OCI-LY7 (cell line): ENCODE data around the gene HSPB9. TPM values are rescaled to one million over a fixed set of nuclear protein-coding genes. Genes with fewer than 3 reads are reported as not detected.

ENCODE experiments used
- BruUV-seq: library from RNA; stranded (reverse); fragments of 400-500 nt; replicated peaks from 2 replicates; lab custom pipeline; 2021; lab: Mats Ljungman, UMichigan
- CTCF ChIA-PET: fragments of 300-600 bp; sonication (Branson Sonifier 250); formaldehyde crosslinking; loops from one replicate; lab custom pipeline; 2022; ENCODE audit warnings: antibody characterized with exemption; ENCODE audit not compliant: unreplicated experiment; lab: Charles Lee
- POLR2A ChIA-PET: fragments of 300-600 bp; sonication (Branson Sonifier 250); formaldehyde crosslinking; loops from one replicate; lab custom pipeline; 2022; ENCODE audit warnings: antibody characterized with exemption; lab: Charles Lee
- DNase-seq: peaks from one replicate; pipeline ENCODE4 v3.0.0-alpha.2; 2015; ENCODE audit warnings: low spot score
- H2AFZ ChIP-seq: fragments of 200-600 bp; sonication (generic), shearing (Covaris generic); 2 replicates; pipeline ENCODE4 v1.6.1; 2014; ENCODE audit warnings: mild to moderate bottlenecking, antibody characterized with exemption, low read length, moderate library complexity
- H3K27ac ChIP-seq: fragments of 200-600 bp; sonication (generic); 2 replicates; pipeline ENCODE4 v1.5.1; 2014; ENCODE audit warnings: mixed run types, low read depth, mild to moderate bottlenecking, moderate library complexity, low read length, inconsistent platforms; ENCODE audit not compliant: poor library complexity, severe bottlenecking
- H3K36me3 ChIP-seq: fragments of 200-600 bp; sonication (generic); 2 replicates; pipeline ENCODE4 v1.6.1; 2014; ENCODE audit warnings: mild to moderate bottlenecking, antibody characterized with exemption, low read length, moderate library complexity, mixed read lengths; ENCODE audit not compliant: insufficient read depth
- H3K4me1 ChIP-seq: fragments of 200-600 bp; sonication (generic); 2 replicates; pipeline ENCODE4 v1.5.1; 2014; ENCODE audit warnings: mild to moderate bottlenecking, low read length; ENCODE audit not compliant: insufficient read depth, poor library complexity, severe bottlenecking
- H3K4me2 ChIP-seq: fragments of 200-600 bp; sonication (generic); 2 replicates; pipeline ENCODE4 v1.6.1; 2014; ENCODE audit warnings: mild to moderate bottlenecking, low read length
- H3K4me3 ChIP-seq: fragments of 200-600 bp; sonication (generic); 2 replicates; pipeline ENCODE4 v1.5.1; 2014; ENCODE audit warnings: mild to moderate bottlenecking, low read depth, low read length; ENCODE audit not compliant: poor library complexity, severe bottlenecking
- H3K79me2 ChIP-seq: fragments of 200-600 bp; sonication (generic); 2 replicates; pipeline ENCODE4 v1.6.1; 2016; ENCODE audit warnings: low read depth, mild to moderate bottlenecking, low read length, moderate library complexity, mixed read lengths; ENCODE audit not compliant: insufficient read depth
- H3K9me2 ChIP-seq: fragments of 200-600 bp; sonication (generic); 2 replicates; pipeline ENCODE4 v1.6.1; 2016; ENCODE audit warnings: mild to moderate bottlenecking, low read length, mixed read lengths; ENCODE audit not compliant: insufficient read depth
- H3K9me3 ChIP-seq: fragments of 200-600 bp; sonication (generic); 2 replicates; pipeline ENCODE4 v1.6.1; 2014; ENCODE audit warnings: mild to moderate bottlenecking, mixed run types, low read length, mixed read lengths
- H4K20me1 ChIP-seq: fragments of 200-600 bp; sonication (generic); 2 replicates; pipeline ENCODE4 v1.6.1; 2014; ENCODE audit warnings: mild to moderate bottlenecking, antibody characterized with exemption, low read length, moderate library complexity, mixed read lengths; ENCODE audit not compliant: insufficient read depth
- CTCF ChIP-seq: fragments of 200-600 bp; sonication (generic); conservative IDR thresholded peaks from 2 replicates; pipeline ENCODE4 v1.5.1; 2014; ENCODE audit warnings: mild to moderate bottlenecking, antibody characterized with exemption, low read length, moderate library complexity, mixed read lengths
- EZH2phosphoT487 ChIP-seq: fragments of 200-600 bp; sonication (generic); IDR thresholded peaks from 2 replicates; pipeline ENCODE4 v1.6.1; 2018; ENCODE audit warnings: low read depth, borderline replicate concordance, mild to moderate bottlenecking, mixed run types, antibody characterized with exemption, low read length, moderate library complexity, mixed read lengths
- intact Hi-C: fragments of 100-400 bp; cut with micrococcal nuclease; formaldehyde crosslinking; loops from one replicate; pipeline ENCODE4 v1.10.0; 2022; ENCODE audit not compliant: unreplicated experiment
- total RNA-seq, 2 experiments: library from RNA; depleted of rRNA in 1 of 2; stranded (reverse); fragments of >200 nt in 1 of 2; shearing (Covaris generic) in 1 of 2; gene quantifications; 2 replicates each; pipeline ENCODE4 v1.2.3, GENCODE V29; 2014 to 2022

Gene HSPB9
- total RNA-seq, 2 experiments from 2014 or later: 0.16 TPM; not detected in 1

DNA sequence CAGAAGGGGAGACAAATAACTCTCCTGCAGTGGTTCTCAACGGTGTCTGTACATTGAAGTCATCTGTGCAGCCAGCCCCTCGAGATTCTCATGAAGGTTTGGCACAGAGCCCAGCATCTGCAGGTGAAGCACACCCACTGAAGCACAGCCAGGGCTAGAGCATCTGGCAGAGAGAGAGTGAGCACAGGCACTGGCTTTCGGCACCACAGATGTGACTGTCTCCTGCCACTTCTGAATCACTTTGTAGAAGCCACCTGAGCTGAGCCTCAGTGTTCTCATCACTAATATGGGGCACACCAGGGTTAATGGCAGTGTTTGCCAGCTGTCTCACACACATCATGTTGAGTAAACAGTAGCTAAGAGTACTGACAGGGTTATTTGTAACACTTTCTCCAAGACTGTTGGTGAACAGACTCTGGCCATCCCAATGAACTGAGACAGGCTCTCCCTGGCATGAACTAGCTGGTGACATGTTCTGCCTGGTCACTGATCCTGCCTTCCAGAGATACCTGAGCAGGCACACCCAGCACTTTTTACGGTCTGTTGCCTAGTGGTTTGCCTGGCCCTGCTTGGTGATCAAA is 10.9 kb downstream of the HSPB9 start:
- Histone ChIP-seq H3K4me3 (peak overlapping the region; percentile 43), H3K79me2 (peaks cover 66% of the 10 kb centered on the region), H3K4me2 (peak overlapping the region; percentile 85), H3K4me1 (peaks cover 69% of the 10 kb centered on the region), H3K27ac (peak overlapping the region; percentile 94), H2AFZ (no peak overlapping the region), H3K9me3 (no peaks in the 10 kb centered on the region), H3K9me2 (no peaks in the 10 kb centered on the region), H4K20me1 (0 out of 2 replicates have a peak, but pooled peaks cover 5% of the 10 kb centered on the region), H3K36me3 (peaks cover 69% of the 10 kb centered on the region)
- BruUV-seq: no TSS peak
- intact Hi-C loops: loop anchor here (5.0 kb wide), 2 partner anchors 49 to 404 kb away; partner anchors contain the start of genes KCNH4 and NAGLU
- peak; percentile 97 for DNase-seq
- TF ChIP-seq CTCF (no peak), EZH2phosphoT487 (no peak)
- CTCF ChIA-PET: interaction anchor here (0.5 kb wide), 1 partner anchor 12 kb away, joined by 3 read pairs; the partner anchor contains the start of gene KAT2A
- POLR2A ChIA-PET: interaction anchor here (0.6 to 1.7 kb wide), 6 partner anchors 9 to 295 kb away, joined by 3 to 6 read pairs (median 4); no protein-coding TSS in a partner anchor

- peaks cover 69% of the 10 kb centered on the region for H3K4me1 ChIP-seq
- no peaks in the 10 kb centered on the region for H3K9me3 ChIP-seq
- no peak for TF ChIP-seq EZH2phosphoT487
- H2AFZ ChIP-seq: no peak overlapping the region
- H3K9me2 ChIP-seq: no peaks in the 10 kb centered on the region
- BruUV-seq: no TSS peak
- H3K79me2 ChIP-seq: peaks cover 71% of the 10 kb centered on the region
- intact Hi-C loops: no loop called here
- POLR2A ChIA-PET: interaction anchor here (0.6 to 1.5 kb wide), 5 partner anchors 16 to 307 kb away, joined by 3 to 5 read pairs (median 4); partner anchors contain the start of gene DNAJC7
- H3K27ac ChIP-seq: peak overlapping the region; percentile 94
- CTCF ChIA-PET: no interaction called here
- H3K4me3 ChIP-seq: no peak overlapping the region
- DNase-seq: no peak
- H3K36me3 ChIP-seq: peaks cover 53% of the 10 kb centered on the region
- H3K4me2 ChIP-seq: peak overlapping the region; percentile 62
- 0 out of 2 replicates have a peak, but pooled peaks cover 5% of the 10 kb centered on the region for H4K20me1 ChIP-seq
Observed at GRCh38 chr17:42135151-42135550, 12.5 kb downstream of the HSPB9 start.

DNA sequence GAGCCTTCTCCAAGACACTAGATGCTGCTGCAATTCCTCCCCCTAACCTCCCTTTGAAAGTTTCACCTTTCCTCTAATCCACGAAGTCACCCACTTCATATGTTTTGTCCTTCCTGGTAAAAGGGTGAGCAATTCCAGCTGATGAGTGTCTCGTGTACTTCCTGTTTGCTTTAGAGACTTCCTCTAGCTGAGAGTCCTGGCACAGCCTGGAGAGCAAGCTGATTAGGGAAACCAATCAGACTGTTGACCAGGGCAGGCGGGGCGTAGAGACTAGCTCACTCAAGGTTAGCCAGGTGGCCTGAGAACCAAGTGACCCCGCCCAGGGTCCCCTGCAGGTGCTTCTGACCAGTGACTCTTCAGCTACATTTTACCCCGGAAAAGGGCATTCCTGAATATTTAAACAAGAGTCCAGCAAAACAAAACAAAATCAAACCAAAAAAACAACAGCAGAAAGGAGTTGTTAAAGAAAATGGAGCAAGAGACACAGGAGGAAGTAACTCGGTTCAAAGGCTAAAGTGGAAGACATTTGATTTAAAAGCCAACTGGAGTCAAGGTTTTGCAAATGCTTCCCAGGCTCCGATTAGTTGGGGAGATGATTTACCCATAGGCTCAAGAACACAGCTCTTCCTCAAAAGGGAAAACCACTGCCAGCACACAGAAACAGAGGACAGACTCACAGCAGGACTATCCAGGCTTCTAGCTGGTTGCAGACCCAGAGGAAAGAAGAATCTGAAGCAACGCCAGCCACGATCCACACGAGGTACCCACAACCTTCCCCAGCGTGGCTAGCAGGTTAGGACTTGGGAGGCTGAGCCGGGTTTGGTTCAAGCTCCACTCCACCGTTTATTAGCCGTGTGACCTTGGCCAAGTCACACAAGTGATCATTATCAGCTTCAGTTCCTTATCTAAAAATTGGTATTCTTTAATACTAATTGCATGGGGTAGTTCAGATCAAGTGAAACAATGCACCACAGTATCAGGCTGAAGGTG is 13.4 kb downstream of the HSPB9 start:
- Histone ChIP-seq H3K27ac (peak overlapping the region; percentile 94), H4K20me1 (0 out of 2 replicates have a peak, but pooled peaks cover 5% of the 10 kb centered on the region), H2AFZ (no peak overlapping the region), H3K4me3 (peak overlapping the region; percentile 35), H3K9me2 (no peaks in the 10 kb centered on the region), H3K4me1 (peaks cover 64% of the 10 kb centered on the region), H3K4me2 (peak overlapping the region; percentile 62), H3K79me2 (peaks cover 70% of the 10 kb centered on the region), H3K36me3 (peaks cover 50% of the 10 kb centered on the region), H3K9me3 (no peaks in the 10 kb centered on the region)
- intact Hi-C loops: no loop called here
- peak; percentile 71 for DNase-seq
- no TSS peak for BruUV-seq
- TF ChIP-seq EZH2phosphoT487 (no peak), CTCF (no peak)
- ChIA-PET POLR2A (interaction anchor here (1.0 kb wide), 2 partner anchors 17 to 21 kb away, joined by 3 to 4 read pairs; no protein-coding TSS in a partner anchor), CTCF (interaction anchor here (0.6 kb wide), 1 partner anchor 20 kb away, joined by 3 read pairs; no protein-coding TSS in a partner anchor)
